ENCODE data around the gene HES4. TPM values are rescaled to one million over a fixed set of nuclear protein-coding genes. Genes with fewer than 3 reads are reported as not detected.
A peak's percentile ranks its signal among the peaks of the same experiment; 100 is the strongest.

The HES4 gene
- total and polyA plus RNA-seq, 2 of the 13 experiments (the other 11 are each of a cell fraction or from before 2014, with no cell fraction given) = 8.8 to 10.6 TPM

DNA sequence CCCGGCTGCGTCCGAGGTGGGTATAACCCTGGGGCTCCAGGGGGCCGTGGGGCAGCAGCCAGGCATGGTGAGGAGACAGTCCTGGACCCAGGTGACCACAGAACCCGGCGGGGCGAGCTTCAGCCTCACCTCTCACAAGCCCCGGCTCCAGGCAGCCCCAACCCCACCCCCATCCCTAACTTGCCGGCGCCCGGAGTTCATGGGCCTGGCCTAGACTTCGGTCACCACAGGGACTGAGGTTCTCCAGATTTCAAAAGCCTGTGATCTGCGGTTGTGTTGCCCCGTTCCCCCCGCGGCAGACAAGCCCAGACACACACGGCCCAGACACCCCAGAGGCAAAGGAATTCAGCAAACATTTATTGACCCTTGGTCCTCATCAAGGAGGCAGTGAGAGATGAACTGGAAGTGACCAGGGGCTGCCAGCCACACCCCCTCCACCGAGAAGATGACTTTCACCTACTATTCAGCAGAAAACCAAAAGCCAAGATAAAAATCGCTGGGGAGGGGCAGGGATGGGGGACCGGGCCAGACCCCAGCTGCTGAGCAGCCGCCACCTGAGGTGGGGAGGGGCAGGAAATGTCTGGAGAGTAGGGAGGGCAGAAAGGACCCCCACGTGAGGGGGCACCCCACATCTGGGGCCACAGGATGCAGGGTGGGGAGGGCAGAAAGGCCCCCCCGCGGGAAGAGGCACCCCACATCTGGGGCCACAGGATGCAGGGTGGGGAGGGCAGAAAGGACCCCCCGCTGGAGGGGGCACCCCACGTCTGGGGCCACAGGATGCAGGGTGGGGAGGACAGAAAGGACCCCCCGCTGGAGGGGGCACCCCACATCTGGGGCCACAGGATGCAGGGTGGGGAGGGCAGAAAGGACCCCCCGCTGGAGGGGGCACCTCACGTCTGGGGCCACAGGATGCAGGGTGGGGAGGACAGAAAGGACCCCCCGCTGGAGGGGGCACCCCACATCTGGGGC lies 3.9 kb downstream of the HES4 start (continued):
- TF ChIP-seq NFKBIZ (CRISPR knock-in tag; IDR thresholded peaks at IDR 0.05) = no peak
- peak; percentile 33; the same call in 1 of the 2 replicates for TF ChIP-seq HDAC1 (CRISPR knock-in tag; IDR thresholded peaks at IDR 0.05)
- TF ChIP-seq, protein P1, sequence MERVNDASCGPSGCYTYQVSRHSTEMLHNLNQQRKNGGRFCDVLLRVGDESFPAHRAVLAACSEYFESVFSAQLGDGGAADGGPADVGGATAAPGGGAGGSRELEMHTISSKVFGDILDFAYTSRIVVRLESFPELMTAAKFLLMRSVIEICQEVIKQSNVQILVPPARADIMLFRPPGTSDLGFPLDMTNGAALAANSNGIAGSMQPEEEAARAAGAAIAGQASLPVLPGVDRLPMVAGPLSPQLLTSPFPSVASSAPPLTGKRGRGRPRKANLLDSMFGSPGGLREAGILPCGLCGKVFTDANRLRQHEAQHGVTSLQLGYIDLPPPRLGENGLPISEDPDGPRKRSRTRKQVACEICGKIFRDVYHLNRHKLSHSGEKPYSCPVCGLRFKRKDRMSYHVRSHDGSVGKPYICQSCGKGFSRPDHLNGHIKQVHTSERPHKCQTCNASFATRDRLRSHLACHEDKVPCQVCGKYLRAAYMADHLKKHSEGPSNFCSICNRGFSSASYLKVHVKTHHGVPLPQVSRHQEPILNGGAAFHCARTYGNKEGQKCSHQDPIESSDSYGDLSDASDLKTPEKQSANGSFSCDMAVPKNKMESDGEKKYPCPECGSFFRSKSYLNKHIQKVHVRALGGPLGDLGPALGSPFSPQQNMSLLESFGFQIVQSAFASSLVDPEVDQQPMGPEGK (CRISPR knock-in tag; IDR thresholded peaks at IDR 0.05) = peak; percentile 85
- peak; percentile 78; the same call in 1 of the 2 replicates for TF ChIP-seq HNF4G (IDR thresholded peaks at IDR 0.05; ENCODE audit: borderline replicate concordance, low read depth, low read length)
- peak; percentile 43; the same call in 1 of the 2 replicates for TF ChIP-seq HNF4G (CRISPR knock-in tag; IDR thresholded peaks at IDR 0.05; ENCODE audit: borderline replicate concordance, low read depth)
- TF ChIP-seq SNAI1 (CRISPR knock-in tag; IDR thresholded peaks at IDR 0.05; ENCODE audit: borderline replicate concordance) = no peak
- TF ChIP-seq CC2D1A (CRISPR knock-in tag; IDR thresholded peaks at IDR 0.05) = no peak
- 0 out of 2 replicates have a peak, but pooled peaks have one; percentile 20 for TF ChIP-seq NR2C2 (CRISPR knock-in tag; IDR thresholded peaks at IDR 0.05; ENCODE audit: borderline replicate concordance)
- TF ChIP-seq, protein P2, sequence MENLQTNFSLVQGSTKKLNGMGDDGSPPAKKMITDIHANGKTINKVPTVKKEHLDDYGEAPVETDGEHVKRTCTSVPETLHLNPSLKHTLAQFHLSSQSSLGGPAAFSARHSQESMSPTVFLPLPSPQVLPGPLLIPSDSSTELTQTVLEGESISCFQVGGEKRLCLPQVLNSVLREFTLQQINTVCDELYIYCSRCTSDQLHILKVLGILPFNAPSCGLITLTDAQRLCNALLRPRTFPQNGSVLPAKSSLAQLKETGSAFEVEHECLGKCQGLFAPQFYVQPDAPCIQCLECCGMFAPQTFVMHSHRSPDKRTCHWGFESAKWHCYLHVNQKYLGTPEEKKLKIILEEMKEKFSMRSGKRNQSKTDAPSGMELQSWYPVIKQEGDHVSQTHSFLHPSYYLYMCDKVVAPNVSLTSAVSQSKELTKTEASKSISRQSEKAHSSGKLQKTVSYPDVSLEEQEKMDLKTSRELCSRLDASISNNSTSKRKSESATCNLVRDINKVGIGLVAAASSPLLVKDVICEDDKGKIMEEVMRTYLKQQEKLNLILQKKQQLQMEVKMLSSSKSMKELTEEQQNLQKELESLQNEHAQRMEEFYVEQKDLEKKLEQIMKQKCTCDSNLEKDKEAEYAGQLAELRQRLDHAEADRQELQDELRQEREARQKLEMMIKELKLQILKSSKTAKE (CRISPR knock-in tag; IDR thresholded peaks at IDR 0.05; ENCODE audit: borderline replicate concordance) = peak; percentile 84; the same call in 1 of the 2 replicates
- TF ChIP-seq HNF4A (CRISPR knock-in tag; IDR thresholded peaks at IDR 0.05) = peak; percentile 57
- TF ChIP-seq, protein P3, sequence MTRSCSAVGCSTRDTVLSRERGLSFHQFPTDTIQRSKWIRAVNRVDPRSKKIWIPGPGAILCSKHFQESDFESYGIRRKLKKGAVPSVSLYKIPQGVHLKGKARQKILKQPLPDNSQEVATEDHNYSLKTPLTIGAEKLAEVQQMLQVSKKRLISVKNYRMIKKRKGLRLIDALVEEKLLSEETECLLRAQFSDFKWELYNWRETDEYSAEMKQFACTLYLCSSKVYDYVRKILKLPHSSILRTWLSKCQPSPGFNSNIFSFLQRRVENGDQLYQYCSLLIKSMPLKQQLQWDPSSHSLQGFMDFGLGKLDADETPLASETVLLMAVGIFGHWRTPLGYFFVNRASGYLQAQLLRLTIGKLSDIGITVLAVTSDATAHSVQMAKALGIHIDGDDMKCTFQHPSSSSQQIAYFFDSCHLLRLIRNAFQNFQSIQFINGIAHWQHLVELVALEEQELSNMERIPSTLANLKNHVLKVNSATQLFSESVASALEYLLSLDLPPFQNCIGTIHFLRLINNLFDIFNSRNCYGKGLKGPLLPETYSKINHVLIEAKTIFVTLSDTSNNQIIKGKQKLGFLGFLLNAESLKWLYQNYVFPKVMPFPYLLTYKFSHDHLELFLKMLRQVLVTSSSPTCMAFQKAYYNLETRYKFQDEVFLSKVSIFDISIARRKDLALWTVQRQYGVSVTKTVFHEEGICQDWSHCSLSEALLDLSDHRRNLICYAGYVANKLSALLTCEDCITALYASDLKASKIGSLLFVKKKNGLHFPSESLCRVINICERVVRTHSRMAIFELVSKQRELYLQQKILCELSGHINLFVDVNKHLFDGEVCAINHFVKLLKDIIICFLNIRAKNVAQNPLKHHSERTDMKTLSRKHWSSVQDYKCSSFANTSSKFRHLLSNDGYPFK (CRISPR knock-in tag; IDR thresholded peaks at IDR 0.05; ENCODE audit: borderline replicate concordance) = no peak
- TF ChIP-seq TARDBP (CRISPR knock-in tag; IDR thresholded peaks at IDR 0.05) = peak; percentile 71; the same call in 1 of the 2 replicates
- no peak for TF ChIP-seq SATB2 (CRISPR knock-in tag; IDR thresholded peaks at IDR 0.05)
- no peak for TF ChIP-seq ZSCAN31 (CRISPR knock-in tag; IDR thresholded peaks at IDR 0.05; ENCODE audit: low read depth)
- TF ChIP-seq, protein P4, sequence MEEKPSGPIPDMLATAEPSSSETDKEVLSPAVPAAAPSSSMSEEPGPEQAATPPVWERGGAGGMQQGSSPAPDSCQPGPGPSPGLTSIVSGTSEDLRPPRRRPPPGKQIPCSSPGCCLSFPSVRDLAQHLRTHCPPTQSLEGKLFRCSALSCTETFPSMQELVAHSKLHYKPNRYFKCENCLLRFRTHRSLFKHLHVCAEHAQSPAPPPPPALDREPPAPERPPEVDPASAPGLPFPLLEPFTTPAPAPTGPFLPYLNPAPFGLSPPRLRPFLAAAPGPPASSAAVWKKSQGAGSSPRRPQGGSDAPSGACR (CRISPR knock-in tag; IDR thresholded peaks at IDR 0.05) = no peak
- TF ChIP-seq, protein P5, sequence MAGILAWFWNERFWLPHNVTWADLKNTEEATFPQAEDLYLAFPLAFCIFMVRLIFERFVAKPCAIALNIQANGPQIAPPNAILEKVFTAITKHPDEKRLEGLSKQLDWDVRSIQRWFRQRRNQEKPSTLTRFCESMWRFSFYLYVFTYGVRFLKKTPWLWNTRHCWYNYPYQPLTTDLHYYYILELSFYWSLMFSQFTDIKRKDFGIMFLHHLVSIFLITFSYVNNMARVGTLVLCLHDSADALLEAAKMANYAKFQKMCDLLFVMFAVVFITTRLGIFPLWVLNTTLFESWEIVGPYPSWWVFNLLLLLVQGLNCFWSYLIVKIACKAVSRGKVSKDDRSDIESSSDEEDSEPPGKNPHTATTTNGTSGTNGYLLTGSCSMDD (CRISPR knock-in tag; IDR thresholded peaks at IDR 0.05) = no peak
- TF ChIP-seq HOXA3 (CRISPR knock-in tag; IDR thresholded peaks at IDR 0.05) = 0 out of 2 replicates have a peak, but pooled peaks have one; percentile 12
- TF ChIP-seq KAT8 (CRISPR knock-in tag; IDR thresholded peaks at IDR 0.05) = no peak
- no peak for TF ChIP-seq ZNF234 (CRISPR knock-in tag; conservative IDR thresholded peaks at IDR 0.05)
- no peak for TF ChIP-seq DNMT1 (CRISPR knock-in tag; IDR thresholded peaks at IDR 0.05)

All from HepG2 (cell line).